Hematopoietic multipotent progenitor cell treated with erythropoietin and hydrocortisone succinate and interleukin-3 and kit ligand, for 15 days (in vitro differentiated cells): ENCODE data around the gene SLC38A1.
"Not testable (repeated sequence)": the region's sequence is repeated elsewhere in the genome, so short reads cannot be mapped to it uniquely, and the experiment has no call there.

Experiments used
- DNase-seq: peaks from one replicate; pipeline ENCODE4 v3.0.0-alpha.2; 2015; ENCODE audit warnings: low spot score

SLC38A1 gene

DNA sequence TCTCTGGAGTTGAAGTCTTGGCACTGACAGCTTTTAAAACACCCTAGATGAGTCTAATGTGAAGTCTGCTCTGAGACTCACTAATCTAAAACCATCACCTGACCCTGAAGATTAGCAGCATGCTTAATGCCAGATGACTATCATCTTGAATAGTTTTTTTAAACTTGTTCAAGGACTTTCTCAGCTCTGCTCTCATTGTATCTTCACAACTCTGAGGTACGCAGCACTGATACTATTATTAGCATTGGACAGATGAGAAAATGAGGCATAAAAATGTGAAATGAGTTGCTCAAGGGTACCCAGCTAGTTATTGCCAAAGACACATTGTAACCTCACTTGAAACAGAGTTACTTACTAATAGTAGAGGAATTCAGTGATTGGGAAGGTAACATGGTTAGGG is 4.8 kb downstream of the SLC38A1 start:
- no peak for DNase-seq

DNA sequence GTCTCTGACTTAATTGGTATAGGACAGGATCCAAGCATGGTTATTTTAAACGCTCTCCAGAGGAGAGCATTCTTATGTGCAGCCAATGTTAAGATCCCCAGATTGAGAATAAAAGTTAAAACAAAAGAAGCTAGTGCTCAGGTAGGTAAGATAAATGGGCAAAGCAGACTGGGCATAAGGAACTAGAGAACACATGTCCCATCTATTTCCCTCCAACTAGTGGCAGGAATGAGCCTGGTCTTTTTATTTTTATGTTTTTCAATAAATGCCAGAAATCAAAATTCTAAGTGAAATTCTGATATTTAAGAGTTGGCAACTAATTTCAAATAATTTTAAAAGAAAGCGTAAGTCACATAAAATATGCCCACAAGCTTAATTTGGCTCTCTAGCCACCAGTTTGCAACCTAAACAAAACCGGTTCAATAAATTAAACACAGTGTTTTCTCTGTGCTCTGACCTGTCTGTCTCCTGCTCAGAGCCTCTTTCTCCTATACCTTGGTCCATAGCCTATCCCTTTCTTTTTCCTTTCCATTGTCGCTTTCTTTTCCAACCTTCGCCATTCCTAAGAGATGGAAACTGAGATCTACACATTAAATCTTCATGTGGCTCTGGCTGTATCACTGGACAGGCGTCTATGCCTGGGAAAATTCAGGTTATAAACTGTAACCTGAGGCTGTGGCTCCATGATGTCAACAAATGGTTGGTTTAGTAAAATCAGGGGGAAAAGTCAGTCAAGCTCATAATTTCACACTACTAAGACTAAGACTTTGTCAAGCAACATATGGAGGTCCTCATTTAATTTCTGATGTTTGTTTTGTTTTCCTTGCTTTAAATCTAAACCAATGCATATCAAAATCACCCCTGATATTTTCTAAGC is 5.5 kb downstream of the SLC38A1 start:
- no peak for DNase-seq

- no peak for DNase-seq
Measured at GRCh38 chr12:46261646-46262045, 7.2 kb downstream of the SLC38A1 start.

DNA sequence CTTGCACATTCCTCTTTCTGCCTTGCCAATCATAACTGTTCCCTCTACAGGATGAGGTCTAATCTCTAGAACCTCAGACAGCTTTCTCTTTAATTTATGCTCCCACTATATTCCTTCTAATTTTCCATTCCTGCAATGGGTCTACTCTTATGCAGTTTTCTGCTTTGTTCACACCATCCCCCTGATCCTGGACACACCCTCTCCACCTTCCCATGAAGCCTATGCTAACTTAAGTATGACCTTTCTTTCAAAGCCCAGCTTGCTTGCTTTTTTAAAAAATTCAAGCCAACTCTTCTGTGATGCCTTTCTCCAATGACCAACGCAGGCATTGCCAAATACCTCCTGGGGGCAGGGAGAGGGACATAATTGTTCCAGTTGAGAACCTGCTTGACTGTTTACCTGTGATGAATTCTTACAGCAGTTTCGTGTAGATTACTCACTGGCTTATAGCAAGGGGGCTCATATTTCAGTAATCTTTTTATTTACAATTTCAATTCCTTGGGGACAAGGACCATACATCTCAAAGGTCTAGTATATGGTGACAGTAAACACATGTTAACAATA is 7.8 kb downstream of the SLC38A1 start:
- DNase-seq, result no peak

DNA sequence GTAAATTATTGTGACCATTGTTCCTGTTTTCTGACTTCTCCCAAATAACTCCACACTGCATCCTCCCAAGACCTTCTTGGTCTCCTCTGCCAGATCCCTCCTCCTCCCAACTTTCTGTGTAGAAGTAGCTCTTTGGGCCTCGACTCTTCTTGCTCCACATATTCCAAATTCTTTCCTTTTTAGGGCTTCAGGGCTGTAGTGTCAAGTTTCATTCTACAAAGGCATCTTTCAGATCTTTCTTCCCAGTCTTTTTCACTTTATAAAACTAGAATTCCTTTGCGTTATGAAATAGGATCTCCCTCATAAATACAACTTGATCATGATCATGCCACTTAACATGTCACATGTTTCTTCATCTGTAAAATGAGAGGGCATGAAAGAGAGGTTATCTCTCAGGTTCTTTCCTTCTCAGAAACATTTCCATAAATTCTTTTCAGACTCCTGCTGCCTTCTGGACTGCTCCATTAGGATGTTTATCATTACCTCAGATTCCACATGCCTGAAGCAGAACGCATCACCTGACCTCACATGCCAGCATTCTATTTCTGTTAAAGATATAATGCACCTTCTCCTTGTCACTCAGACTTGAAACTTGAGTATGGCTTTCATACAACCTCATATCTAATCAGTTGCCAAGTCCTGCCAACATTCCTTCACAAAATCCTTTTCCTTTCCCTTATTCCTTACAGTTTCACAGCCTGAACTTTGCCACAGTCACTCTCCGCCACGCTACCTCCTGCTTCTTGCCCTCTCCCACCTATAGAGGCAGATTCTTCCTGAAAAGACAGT is 8.5 kb downstream of the SLC38A1 start:
- no peak for DNase-seq

DNA sequence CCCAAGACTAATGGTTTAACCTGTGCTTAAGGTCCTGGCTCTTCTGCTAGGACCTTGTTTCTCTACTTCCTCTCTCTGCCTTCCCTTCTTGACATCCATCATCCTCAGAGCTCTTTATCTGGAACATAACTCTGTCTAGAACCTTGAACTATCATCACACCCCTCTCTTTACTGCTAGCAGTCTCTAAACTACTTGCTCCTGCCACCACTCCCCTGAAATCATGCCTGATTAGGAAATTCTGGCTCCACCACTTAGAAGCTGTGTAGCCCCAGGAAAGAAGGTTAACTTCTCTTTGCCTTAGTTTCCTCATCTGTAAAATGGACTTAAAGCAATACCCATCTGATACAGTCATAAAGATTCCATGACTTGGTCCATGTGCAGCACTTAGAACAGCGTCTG is 9.1 kb downstream of the SLC38A1 start:
- no peak for DNase-seq

DNA sequence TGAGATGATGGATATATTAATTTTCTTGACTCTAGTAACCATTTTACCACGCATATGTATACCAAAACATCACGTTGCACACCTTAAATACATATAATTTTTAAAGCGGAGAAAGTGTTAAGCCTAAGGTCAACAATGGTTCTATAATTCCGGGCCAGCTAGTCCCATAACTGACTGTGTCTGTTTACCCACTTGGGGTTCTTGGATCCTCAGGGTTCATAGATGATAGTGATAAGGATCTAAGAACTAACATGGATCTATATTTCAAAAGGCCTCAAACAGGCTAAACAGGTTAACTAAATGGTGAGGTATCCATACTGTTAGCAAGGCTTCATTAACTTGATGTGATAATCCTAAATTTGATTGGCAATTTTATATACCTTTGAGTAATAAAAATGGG is 9.8 kb downstream of the SLC38A1 start:
- DNase-seq, result no peak

DNA sequence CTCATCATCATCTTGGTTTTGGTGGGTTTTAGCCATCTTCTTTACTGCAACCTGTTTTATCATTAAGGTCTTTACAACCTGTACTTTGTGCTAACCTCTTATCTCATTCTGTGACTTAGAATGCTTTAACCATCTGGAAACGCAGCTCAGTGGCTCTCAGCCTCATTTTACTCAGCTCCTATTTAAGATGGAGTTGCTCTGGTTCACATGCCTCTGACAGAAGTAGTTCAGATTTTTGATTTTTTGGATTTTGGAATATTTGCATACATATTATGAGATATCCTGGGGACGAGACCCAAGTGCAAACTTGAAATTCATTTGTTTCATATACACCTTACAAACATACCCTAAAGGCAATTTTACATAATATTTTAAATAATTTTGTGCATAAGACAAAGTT is 10.7 kb downstream of the SLC38A1 start:
- DNase-seq, result no peak

GRCh38 chr12:46256942-46257341 is 11.9 kb downstream of the SLC38A1 start:
- no peak for DNase-seq

- no peak for DNase-seq
Measured at GRCh38 chr12:46253544-46254162, 15.2 kb downstream of the SLC38A1 start.

GRCh38 chr12:46251994-46252393 is 16.8 kb downstream of the SLC38A1 start:
- DNase-seq, result not testable (repeated sequence)

DNA sequence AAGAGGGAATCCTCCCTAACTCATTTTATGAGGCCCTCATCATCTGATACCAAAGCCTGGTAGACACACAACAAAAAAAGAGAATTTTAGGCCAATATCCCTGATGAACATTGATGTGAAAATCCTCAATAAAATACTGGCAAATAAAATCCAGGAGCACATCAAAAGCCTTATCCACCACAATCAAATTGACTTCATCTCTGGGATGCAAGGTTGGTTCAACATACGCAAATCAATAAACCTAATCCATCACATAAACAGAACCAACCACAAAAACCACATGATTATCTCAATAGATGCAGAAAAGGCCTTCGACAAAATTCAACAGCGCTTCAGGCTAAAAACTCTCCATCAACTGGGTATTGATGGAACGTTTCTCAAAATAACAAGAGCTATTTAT is 18.9 kb downstream of the SLC38A1 start:
- DNase-seq, result not testable (repeated sequence)

DNA sequence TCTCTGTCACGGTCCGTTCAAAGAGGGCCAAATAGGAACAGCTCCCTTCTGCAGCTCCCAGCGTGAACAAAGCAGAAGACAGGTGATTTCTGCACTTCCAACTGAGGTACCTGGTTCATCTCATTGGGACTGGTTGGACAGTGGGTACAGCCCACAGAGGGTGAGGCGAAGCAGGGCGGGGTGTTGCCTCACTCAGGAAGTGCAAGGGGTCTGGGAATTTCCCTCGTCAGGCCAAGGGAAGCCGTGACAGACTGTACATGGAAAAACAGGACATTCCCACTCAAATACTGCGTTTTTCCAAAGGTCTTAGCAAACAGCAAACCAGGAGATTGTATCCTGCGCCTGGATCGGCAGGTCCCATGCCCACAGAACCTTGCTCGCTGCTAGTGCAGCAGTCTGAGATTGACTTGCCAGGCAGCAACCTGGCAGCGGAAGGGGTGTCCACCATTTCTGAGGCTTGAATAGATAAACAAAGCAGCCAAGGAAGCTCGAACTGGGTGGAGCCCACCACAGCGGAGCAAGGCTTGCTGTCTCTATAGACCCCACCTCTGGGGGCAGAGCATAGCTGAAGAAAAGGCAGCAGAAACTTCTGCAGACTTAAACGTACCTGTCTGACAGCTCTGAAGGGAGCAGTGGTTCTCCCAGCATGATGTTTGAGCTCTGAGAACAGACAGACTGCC is 22.7 kb downstream of the SLC38A1 start:
- no peak for DNase-seq

DNA sequence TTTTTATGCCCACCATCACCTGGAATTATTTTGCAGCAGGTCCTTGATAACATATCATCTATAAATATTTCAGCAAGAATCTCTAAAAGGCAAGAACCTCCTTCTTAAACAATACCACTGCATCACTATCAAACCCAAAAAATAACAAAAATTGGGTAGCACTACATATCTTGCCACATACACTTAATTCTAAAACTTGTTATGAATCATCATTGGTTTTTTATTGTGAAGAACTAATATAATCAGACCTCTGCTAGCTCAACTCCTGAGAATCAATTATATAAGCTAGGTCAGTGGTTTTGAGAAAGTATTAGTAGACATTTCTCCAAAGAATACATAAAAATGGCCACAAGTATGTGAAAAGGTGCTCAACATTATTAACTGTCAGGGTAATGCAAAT is 23.8 kb downstream of the SLC38A1 start:
- DNase-seq, result no peak

DNA sequence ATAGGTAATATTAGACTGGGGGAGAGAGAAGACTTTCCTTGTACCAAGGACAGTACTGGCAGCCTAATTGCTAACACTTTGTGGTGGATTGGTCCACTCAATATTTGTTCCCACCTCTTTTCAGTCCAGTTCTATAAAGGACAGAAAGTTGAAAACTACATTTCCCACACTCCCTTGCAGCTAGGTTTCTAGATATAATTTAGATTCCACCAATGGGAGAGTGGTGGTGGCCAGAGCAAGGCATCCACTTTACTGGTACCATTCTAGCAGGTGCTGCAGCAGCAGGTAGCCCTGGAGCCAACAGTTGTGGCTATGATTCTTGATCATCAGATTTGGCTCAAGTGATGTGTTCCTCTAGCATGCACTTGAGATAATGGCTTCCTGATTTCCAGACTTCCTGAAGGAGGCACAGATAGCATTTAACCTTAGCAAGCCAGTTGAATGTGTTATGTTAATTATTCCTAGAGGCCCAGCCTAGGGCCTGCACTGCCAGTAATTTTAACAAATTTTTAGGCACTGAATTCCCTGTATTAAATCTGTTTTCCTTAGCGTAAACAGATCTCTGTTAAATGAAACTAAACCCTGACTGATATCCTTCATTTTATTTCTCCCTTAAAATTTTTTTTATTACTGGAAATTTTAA is 24.4 kb downstream of the SLC38A1 start:
- no peak for DNase-seq

GRCh38 chr12:46242569-46242968 is 26.3 kb downstream of the SLC38A1 start:
- DNase-seq, result no peak

DNA sequence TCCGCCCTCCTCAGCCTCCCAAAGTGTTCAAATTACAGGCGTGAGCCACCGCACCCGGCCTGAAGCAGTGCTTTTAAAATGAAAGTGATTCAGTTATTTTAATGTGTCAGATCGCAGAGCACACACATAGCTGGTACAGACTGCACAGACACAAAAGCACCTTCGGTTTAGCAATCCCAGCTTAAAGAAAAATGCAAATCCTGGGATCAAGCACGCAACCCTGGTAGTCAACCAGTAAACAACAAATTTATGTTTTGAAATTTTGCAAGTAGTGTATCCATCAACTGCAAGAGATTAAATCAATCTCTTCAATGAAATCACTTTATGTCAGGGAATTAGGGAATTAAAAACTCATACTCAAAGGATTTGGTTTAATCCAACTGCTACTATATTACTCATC is 28.4 kb downstream of the SLC38A1 start:
- no peak for DNase-seq

GRCh38 chr12:46238821-46239220 is 30.0 kb downstream of the SLC38A1 start:
- DNase-seq, result no peak

GRCh38 chr12:46237371-46238045 is 31.3 kb downstream of the SLC38A1 start:
- DNase-seq, result no peak

- DNase-seq, result no peak
Measured at GRCh38 chr12:46234000-46234399, 34.8 kb downstream of the SLC38A1 start.

GRCh38 chr12:46233423-46233822 is 35.4 kb downstream of the SLC38A1 start:
- DNase-seq, result no peak
